T1000 (cell line): Measurements from ENCODE around the gene EXOSC3.

Experiments used
- DNase-seq: peaks from one replicate; lab custom pipeline; 2025; ENCODE audit warnings: mixed read lengths; lab: John Stamatoyannopoulos, UW

Gene EXOSC3

DNA sequence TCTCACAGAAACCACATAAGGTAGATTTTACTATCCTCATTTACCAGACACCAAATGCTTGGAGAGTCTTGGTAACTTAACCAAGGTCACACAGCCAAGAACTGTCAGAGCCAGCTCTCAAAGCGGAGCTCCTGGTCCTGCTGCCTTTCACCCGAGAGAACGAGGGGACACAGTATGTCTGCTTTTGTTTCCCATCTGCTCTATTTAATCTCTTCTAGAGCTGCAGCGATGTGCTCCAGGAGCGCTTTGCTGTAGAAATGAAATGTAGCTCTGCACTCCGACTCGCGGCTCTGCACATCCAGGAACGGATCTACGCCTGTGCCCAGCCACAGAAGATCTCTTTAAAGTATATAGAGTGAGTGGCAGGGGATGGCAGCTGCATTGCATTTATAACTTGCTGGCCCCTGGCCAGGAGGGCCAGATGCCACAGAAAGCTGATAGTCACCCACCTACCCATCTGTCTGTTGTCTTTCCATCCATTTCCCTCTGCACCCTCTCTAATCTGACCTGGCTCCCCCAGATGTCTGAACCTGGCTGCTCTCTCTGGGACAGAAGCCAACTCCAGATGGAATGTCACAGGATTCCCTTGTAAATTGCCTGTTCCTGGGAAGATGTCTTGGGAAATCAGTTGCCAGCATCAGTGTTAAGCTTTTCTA lies 52.6 kb downstream of the EXOSC3 start:
- DNase-seq, result no peak

DNA sequence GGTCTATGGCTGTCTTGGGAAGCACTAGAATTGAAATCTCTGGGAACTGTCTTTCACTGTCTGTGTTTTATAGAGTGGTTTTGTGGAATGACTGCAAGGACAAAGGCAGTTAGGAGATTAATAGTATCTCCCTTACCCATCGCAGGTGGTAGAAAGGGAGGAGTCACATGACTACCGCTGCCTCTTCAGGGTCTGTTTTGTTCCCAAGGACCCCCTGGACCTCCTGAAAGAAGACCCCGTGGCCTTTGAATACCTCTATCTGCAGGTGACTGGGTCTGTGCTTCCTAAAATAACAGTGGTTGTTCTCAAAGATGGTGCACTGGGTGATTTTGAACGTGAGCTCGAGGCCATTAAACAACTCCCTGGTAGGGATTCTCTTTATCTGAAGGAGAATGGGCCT lies 54.0 kb downstream of the EXOSC3 start:
- no peak for DNase-seq

DNA sequence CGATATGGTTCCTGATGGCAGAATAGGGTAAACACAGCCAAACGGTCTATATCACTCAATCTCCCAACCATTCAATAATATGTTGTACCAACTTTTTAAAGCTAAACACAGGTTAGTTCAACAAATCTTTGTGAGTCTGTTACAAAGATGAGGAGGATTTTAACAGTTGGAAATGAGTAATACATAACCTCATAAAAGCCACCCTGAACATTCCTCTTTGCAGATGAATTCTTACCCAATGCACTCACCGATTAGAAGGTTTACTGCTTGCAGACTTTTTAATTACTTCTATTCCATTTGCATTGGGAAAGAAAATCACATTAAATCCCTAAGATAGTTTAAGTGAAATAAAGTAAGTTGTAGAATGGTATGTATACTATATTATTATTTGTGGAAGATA lies 54.6 kb downstream of the EXOSC3 start:
- no peak for DNase-seq
